T-helper 2 cell treated with Interferon-gamma antibody and Interleukin-4, amounts not matched to agents 5 μg/mL and 100 μg/mL, for 36 hours (primary cell): Measurements from ENCODE around the gene CDNF.
"Not testable (repeated sequence)": the region's sequence is repeated elsewhere in the genome, so short reads cannot be mapped to it uniquely, and the experiment has no call there.

Experiments used
- DNase-seq: peaks from one replicate; pipeline ENCODE4 v3.0.0; 2021; ENCODE audit warnings: low spot score
- H3K27ac Mint-ChIP-seq: one replicate; pipeline ENCODE4 v1.8.0; 2021; ENCODE audit warnings: mild to moderate bottlenecking, mixed read lengths
- H3K27me3 Mint-ChIP-seq: one replicate; pipeline ENCODE4 v1.8.0; 2021; ENCODE audit warnings: low read depth, mixed read lengths
- H3K36me3 Mint-ChIP-seq: one replicate; pipeline ENCODE4 v1.8.0; 2021; ENCODE audit warnings: low read depth, mixed read lengths
- H3K4me1 Mint-ChIP-seq: one replicate; pipeline ENCODE4 v1.8.0; 2021; ENCODE audit warnings: low read depth, mixed read lengths
- H3K4me3 Mint-ChIP-seq: one replicate; pipeline ENCODE4 v1.8.0; 2022; ENCODE audit warnings: mild to moderate bottlenecking, moderate library complexity, mixed read lengths
- H3K9me3 Mint-ChIP-seq: one replicate; pipeline ENCODE4 v1.8.0; 2021; ENCODE audit warnings: mixed read lengths

The CDNF gene

GRCh38 chr10:14837757-14838581 lies at the start of gene CDNF, which contains the start of the genes HSPA14 and MSANTD7:
CDNF (minus strand) TSS chr10:14838037; CDS start chr10:14837946, 91 bp downstream.
HSPA14 (plus strand) TSS chr10:14838306; CDS start chr10:14838403, 97 bp downstream.
MSANTD7 (plus strand) TSS chr10:14838306; CDS start chr10:14842285, 3,979 bp downstream.
- H3K36me3 Mint-ChIP-seq: peaks cover 29% of the 10 kb centered on the region
- DNase-seq: peak; percentile 100
- H3K27ac Mint-ChIP-seq: peak within 1 kb of the TSS; percentile 95
- peaks cover 23% of the 10 kb centered on the region for H3K4me1 Mint-ChIP-seq
- H3K4me3 Mint-ChIP-seq: peak within 1 kb of the TSS; percentile 92
- no peaks in the 10 kb centered on the region for H3K9me3 Mint-ChIP-seq
- H3K27me3 Mint-ChIP-seq: no peaks in the 10 kb centered on the region

- Mint-ChIP-seq H3K4me1 (peaks cover 26% of the 10 kb centered on the region), H3K9me3 (no peaks in the 10 kb centered on the region), H3K4me3 (no peak overlapping the region), H3K27ac (no peak overlapping the region), H3K36me3 (peaks cover 11% of the 10 kb centered on the region), H3K27me3 (no peaks in the 10 kb centered on the region)
- DNase-seq: peak; percentile 9
Measured at GRCh38 chr10:14884082-14884481, 46.2 kb upstream of the CDNF start.

GRCh38 chr10:14880229-14880628 lies 42.4 kb upstream of the CDNF start:
- peaks cover 14% of the 10 kb centered on the region for H3K36me3 Mint-ChIP-seq
- H3K4me3 Mint-ChIP-seq: peak overlapping the region; percentile 90
- no peak for DNase-seq
- peak overlapping the region; percentile 88 for H3K27ac Mint-ChIP-seq
- H3K4me1 Mint-ChIP-seq: peaks cover 40% of the 10 kb centered on the region
- H3K27me3 Mint-ChIP-seq: no peaks in the 10 kb centered on the region
- H3K9me3 Mint-ChIP-seq: no peaks in the 10 kb centered on the region

GRCh38 chr10:14879928-14880193 lies 42.0 kb upstream of the CDNF start:
- no peak for DNase-seq
- peaks cover 40% of the 10 kb centered on the region for H3K4me1 Mint-ChIP-seq
- H3K4me3 Mint-ChIP-seq: peak overlapping the region; percentile 90
- peaks cover 14% of the 10 kb centered on the region for H3K36me3 Mint-ChIP-seq
- H3K27me3 Mint-ChIP-seq: no peaks in the 10 kb centered on the region
- no peaks in the 10 kb centered on the region for H3K9me3 Mint-ChIP-seq
- H3K27ac Mint-ChIP-seq: peak overlapping the region; percentile 88

- Mint-ChIP-seq H3K9me3 (no peaks in the 10 kb centered on the region), H3K27ac (peak overlapping the region; percentile 88), H3K4me3 (peak overlapping the region; percentile 90), H3K27me3 (no peaks in the 10 kb centered on the region), H3K36me3 (peaks cover 14% of the 10 kb centered on the region), H3K4me1 (peaks cover 40% of the 10 kb centered on the region)
- DNase-seq: peak; percentile 27
Measured at GRCh38 chr10:14879124-14879927, 41.5 kb upstream of the CDNF start.

- no peaks in the 10 kb centered on the region for H3K9me3 Mint-ChIP-seq
- no peaks in the 10 kb centered on the region for H3K27me3 Mint-ChIP-seq
- peak within 1 kb of the TSS; percentile 97 for H3K4me3 Mint-ChIP-seq
- H3K27ac Mint-ChIP-seq: peak within 1 kb of the TSS; percentile 88
- H3K4me1 Mint-ChIP-seq: peaks cover 40% of the 10 kb centered on the region
- DNase-seq: peak; percentile 95
- H3K36me3 Mint-ChIP-seq: peaks cover 14% of the 10 kb centered on the region
Measured at GRCh38 chr10:14878266-14879123, 40.7 kb upstream of the CDNF start, which contains the start of gene SUV39H2. SUV39H2 (plus strand) TSS chr10:14878866; CDS start chr10:14878889, 23 bp downstream.

GRCh38 chr10:14876764-14877163 lies 38.9 kb upstream of the CDNF start:
- no peak for DNase-seq
- Mint-ChIP-seq H3K36me3 (peaks cover 4% of the 10 kb centered on the region), H3K9me3 (no peaks in the 10 kb centered on the region), H3K4me1 (peaks cover 34% of the 10 kb centered on the region), H3K27me3 (no peaks in the 10 kb centered on the region), H3K27ac (peak overlapping the region; percentile 55), H3K4me3 (peak overlapping the region; percentile 97)

GRCh38 chr10:14875941-14876340 lies 38.1 kb upstream of the CDNF start:
- H3K4me1 Mint-ChIP-seq: peaks cover 28% of the 10 kb centered on the region
- no peak overlapping the region for H3K4me3 Mint-ChIP-seq
- no peaks in the 10 kb centered on the region for H3K27me3 Mint-ChIP-seq
- H3K36me3 Mint-ChIP-seq: peaks cover 4% of the 10 kb centered on the region
- no peak for DNase-seq
- no peaks in the 10 kb centered on the region for H3K9me3 Mint-ChIP-seq
- no peak overlapping the region for H3K27ac Mint-ChIP-seq

- Mint-ChIP-seq H3K4me1 (peaks cover 17% of the 10 kb centered on the region), H3K4me3 (no peak overlapping the region), H3K36me3 (peaks cover 19% of the 10 kb centered on the region), H3K27me3 (no peaks in the 10 kb centered on the region), H3K27ac (no peak overlapping the region), H3K9me3 (no peaks in the 10 kb centered on the region)
- DNase-seq: no peak
Measured at GRCh38 chr10:14873090-14873760, 35.4 kb upstream of the CDNF start.

- DNase-seq, H3K4me3 Mint-ChIP-seq, H3K27me3 Mint-ChIP-seq, H3K4me1 Mint-ChIP-seq, H3K9me3 Mint-ChIP-seq, H3K27ac Mint-ChIP-seq: not testable (repeated sequence)
- H3K36me3 Mint-ChIP-seq: peaks cover 49% of the 10 kb centered on the region
Measured at GRCh38 chr10:14864871-14865270, 27.0 kb upstream of the CDNF start.

GRCh38 chr10:14864466-14864865 lies 26.6 kb upstream of the CDNF start:
- H3K27ac Mint-ChIP-seq, H3K9me3 Mint-ChIP-seq, DNase-seq, H3K27me3 Mint-ChIP-seq, H3K4me1 Mint-ChIP-seq, H3K4me3 Mint-ChIP-seq: not testable (repeated sequence)
- H3K36me3 Mint-ChIP-seq: peaks cover 46% of the 10 kb centered on the region

- no peaks in the 10 kb centered on the region for H3K9me3 Mint-ChIP-seq
- H3K27ac Mint-ChIP-seq: peak overlapping the region; percentile 7
- H3K36me3 Mint-ChIP-seq: peaks cover 35% of the 10 kb centered on the region
- no peak for DNase-seq
- no peaks in the 10 kb centered on the region for H3K4me1 Mint-ChIP-seq
- H3K27me3 Mint-ChIP-seq: no peaks in the 10 kb centered on the region
- H3K4me3 Mint-ChIP-seq: no peak overlapping the region
Measured at GRCh38 chr10:14860791-14861190, 23.0 kb upstream of the CDNF start.

GRCh38 chr10:14859775-14860174 lies 21.9 kb upstream of the CDNF start:
- H3K4me3 Mint-ChIP-seq: no peak overlapping the region
- no peak overlapping the region for H3K27ac Mint-ChIP-seq
- no peaks in the 10 kb centered on the region for H3K4me1 Mint-ChIP-seq
- no peaks in the 10 kb centered on the region for H3K27me3 Mint-ChIP-seq
- H3K36me3 Mint-ChIP-seq: peaks cover 30% of the 10 kb centered on the region
- no peak for DNase-seq
- no peaks in the 10 kb centered on the region for H3K9me3 Mint-ChIP-seq
